Measurements from ENCODE around the gene CPB2.

Gene CPB2

DNA sequence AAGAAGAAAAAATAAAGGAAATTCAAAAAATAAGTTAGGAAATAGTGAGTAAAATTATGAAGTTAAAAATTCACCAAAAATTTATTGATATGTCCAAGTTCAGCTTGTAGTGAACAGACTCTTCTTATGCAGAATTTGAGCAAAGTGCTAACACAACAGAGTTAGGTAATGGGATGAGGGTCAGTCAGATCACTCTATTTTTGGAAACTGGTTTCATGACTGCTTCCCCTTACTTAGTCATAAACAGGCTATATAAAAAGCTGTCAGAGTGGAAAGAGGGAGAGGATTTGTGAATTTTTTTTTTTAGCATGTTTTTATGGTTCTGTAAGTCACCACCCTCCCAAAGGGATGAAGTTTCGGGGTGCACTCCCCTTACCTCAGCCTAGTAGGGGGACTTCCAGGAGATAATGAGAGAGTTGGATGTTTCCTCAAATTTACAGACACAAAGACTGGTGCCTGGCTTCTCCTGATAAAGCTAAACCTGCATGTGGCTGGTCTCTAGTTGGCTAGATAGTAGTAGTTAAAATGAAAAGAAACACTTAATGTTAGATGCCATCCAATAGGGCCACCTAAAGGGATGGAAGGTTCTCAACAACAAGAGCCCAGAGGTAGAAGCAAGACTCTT lies 4.5 kb downstream of the CPB2 start:
- no peak for DNase-seq (ENCODE audit: low read depth in 3 of 3)

- DNase-seq (ENCODE audit: low read depth in 3 of 3) = no peak
Observed at GRCh38 chr13:46097663-46098062, 7.2 kb downstream of the CPB2 start.

- no peak for DNase-seq (ENCODE audit: low read depth in 3 of 3)
Observed at GRCh38 chr13:46097015-46097414, 7.8 kb downstream of the CPB2 start.

DNA sequence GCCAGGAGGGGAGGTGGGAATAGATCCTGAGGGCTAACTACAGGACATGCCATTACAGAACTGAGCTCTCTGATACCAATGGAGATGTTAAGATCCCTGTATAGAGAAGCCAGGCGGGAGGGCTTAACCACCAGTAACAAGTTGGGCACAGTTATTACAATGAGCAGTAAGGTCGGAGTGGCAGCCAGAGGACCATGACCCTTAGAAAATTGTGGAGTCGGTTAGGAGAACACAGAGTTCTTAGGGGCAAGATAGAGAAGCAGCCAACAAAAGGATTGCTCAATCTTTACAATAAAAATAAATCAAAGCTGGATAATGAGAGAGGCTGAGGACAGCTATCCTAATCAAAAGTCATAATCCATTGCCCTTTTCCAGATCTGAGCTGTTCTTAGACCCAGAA lies 10.4 kb downstream of the CPB2 start:
- no peak for DNase-seq (ENCODE audit: low read depth in 3 of 3)

GRCh38 chr13:46088821-46089562 lies 15.8 kb downstream of the CPB2 start:
- no peak for DNase-seq (ENCODE audit: low read depth in 3 of 3)

DNA sequence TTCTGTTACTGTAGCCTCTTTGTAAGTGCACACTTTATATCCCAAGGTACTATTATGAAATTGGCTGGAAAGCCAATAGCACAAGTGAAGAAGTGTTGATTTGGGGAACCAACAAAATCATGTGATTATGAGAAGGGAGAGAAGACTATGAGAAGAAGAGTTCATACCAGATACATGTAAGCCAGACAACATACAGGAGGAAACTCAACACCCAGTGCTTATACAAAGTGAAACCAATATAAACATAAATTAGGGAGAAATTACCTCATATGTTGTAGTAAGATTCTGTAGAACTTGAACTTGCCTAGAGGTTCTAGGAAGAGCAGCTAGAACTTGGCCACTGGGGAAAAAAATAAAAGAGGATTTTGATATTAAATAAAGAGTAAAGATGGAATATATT lies 17.4 kb downstream of the CPB2 start:
- DNase-seq (ENCODE audit: low read depth in 3 of 3) = no peak

DNA sequence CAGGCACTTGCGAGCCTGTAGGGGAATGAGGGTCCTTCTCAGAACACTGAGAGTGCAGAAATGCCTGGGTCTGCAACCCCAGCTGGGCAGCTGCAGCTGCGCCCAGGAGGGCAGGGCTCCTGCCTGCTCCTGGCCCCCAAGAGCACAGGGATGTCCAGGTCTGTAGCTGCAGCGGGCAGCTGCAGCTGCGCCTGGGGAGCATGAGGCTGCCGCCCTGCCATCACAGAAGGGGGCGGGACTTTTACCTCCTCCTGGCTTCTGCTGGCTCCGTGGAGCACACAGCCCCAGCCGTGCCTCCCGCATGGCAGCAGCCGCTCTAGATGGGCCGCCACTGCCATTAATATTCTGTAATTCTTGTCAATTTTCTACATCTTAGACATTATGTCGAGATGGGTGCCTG lies 17.8 kb downstream of the CPB2 start:
- DNase-seq (ENCODE audit: low read depth in 3 of 3) = no peak

DNA sequence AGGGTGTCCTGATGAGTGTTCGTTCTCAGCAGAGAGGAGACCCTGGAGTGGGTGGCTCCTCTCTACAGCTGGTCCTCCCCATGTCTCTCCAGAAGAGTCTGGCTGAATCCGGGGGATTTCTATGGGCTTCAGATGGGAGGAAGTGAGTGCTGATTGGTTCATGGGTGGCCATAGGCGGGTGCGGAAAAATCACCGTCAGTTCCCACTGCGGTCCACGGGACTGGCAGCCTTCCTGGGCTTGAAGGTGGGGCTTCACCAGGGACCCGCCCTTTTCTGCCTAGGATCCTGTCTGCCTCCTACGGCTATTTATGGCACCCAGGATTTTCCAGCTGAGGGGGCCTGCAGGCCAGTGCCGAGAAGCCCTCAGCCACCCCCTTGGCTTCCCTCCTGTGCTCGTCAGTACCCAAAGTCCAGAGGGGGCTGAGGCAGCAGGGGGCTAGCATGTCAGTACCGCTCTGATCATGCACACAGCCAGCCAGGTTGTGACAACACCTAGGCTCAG lies 18.4 kb downstream of the CPB2 start:
- no peak for DNase-seq (ENCODE audit: low read depth in 3 of 3)

DNA sequence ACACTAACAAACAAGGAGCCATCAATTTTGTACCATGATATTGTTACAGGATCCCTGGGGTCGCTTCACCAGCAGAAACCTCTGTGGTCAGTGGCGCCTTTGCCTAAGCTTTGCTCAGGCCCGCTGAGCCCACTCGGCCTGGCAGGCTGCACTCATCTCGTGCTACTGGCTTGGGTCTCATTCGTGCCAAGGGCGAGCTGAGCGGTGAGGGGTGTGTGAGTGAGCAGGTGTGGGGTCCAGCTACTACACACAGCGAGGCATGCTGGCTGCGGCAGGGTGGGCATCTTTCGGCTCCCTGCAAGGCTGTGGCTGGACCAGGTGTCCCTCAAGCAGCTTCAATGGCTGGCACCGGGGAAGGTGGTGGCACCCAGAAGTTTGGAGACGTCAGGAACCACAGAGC lies 19.1 kb downstream of the CPB2 start:
- DNase-seq (ENCODE audit: low read depth in 3 of 3) = no peak

DNA sequence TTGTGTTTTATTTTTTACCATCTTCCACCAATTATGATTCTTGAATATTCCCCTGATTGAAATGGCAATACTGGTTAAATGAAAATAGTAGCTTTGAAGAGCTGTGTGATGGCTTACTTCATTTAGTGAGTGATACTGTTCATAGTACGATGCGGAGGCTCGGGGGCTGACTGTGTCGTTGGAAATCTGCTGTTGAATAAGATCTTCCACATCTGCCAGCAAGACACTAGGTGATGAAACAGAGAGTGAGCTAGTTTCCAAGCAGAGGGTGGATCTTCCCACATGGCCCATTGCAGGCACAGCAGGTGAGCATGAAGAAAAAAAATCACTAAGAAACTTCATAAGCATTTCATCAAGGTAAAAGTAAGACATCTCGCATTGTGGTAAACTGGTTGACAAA lies 22.5 kb downstream of the CPB2 start:
- DNase-seq (ENCODE audit: low read depth in 3 of 3) = no peak

DNA sequence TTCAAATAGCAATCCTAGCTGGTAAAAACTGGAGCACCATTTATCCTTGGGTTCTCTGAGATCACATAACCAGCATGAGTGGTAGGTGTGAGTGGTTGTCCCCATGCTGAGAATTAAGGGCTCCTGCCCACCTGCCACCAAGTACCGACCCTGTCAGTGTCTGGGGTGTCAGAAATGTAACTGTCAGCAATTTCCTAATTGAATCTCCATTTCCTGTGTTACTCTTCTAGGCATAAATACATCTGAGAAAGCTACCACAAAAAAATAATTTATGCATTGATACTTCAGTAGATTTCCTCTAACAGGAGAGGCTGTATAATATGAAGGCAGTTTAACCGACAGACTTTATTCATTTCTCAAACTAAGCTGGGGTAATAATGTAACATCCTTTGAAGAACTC lies 25.1 kb downstream of the CPB2 start:
- no peak for DNase-seq (ENCODE audit: low read depth in 3 of 3)

DNA sequence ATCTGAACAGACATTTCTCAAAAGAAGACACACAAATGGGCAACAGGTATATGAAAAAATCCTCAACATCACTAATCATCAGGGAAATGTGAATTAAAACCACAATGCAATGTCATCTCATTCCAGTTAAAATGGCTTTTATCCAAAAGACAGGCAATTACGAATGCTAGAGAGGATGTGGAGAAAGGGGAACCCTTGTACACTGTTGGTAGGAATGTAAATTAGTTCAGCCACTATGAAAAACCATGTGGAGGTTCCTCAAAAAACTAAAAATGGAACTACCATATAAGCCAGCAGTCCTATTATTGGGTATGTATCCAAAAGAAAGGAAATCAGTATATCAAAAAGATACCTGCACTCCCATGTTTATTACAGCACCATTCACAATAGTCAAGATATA lies 27.6 kb downstream of the CPB2 start:
- no peak for DNase-seq (ENCODE audit: low read depth in 3 of 3)

DNA sequence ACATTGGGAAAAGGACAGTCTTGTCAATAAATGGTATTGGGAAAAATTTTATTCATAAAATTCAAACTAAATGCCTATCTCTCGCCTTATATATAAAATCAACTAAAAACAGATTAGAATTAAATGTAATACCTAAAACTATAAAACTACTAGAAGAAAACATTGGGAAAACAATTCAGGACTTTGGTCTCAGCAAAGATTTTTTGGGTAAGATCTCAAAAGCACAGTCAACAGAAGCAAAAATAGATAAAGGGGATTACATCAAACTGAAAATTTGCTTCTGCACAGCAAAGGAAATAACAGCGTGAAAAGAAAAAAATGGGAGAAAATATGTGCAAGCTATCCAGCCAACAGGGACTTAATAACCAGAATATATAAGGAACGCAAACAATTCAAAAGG lies 28.0 kb downstream of the CPB2 start:
- no peak for DNase-seq (ENCODE audit: low read depth in 3 of 3)

- DNase-seq (ENCODE audit: low read depth in 3 of 3) = no peak
Observed at GRCh38 chr13:46075811-46076210, 29.0 kb downstream of the CPB2 start.

GRCh38 chr13:46071590-46072249 lies 33.1 kb downstream of the CPB2 start:
- DNase-seq (ENCODE audit: low read depth in 3 of 3) = no peak

- no peak for DNase-seq (ENCODE audit: low read depth in 3 of 3)
Observed at GRCh38 chr13:46063292-46063691, 41.5 kb downstream of the CPB2 start.

- DNase-seq (ENCODE audit: low read depth in 3 of 3) = no peak
Observed at GRCh38 chr13:46062185-46062584, 42.6 kb downstream of the CPB2 start.

DNA sequence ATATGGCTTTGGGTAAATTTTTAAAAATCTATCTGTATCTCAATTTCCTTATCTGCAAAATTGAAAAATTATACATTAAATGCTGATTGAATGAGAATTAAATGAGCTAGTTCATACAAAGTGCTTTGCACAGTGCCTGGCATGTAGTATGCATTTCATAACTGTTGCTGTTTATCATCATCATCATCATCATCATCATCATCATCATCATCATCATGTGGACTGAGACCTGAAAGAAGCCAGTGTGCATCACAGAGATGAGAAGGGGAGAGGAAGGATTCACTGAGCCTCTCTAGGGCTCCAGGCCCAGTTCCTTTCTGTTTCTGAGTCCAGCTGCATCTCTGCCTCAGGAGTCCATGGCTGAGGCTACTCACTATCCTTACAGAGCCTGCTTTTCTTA lies 45.4 kb downstream of the CPB2 start:
- no peak for DNase-seq (ENCODE audit: low read depth in 3 of 3)

DNA sequence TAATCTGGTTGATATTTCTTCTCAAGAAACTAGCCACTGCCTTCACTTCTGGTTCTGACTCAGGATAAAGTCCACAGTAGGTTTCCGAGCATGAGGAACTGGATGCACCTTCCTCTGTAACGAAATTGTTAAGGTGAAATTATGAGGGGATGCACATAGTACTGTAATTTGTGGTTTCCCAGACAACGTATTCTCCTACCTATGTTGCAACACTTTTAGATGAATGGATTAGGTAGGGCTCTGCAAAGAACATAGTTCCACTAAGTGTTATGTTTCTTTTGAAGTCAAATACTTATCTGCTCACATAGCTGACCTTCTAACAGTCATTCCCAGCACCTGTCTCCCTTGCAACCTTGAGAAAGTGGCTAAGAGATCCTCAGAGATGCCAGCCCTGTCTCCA lies 46.6 kb downstream of the CPB2 start:
- no peak for DNase-seq (ENCODE audit: low read depth in 3 of 3)

GRCh38 chr13:46057256-46058015 lies 47.4 kb downstream of the CPB2 start:
- DNase-seq (ENCODE audit: low read depth in 3 of 3) = no peak

- DNase-seq (ENCODE audit: low read depth in 3 of 3) = no peak
Observed at GRCh38 chr13:46053162-46054012, 51.4 kb downstream of the CPB2 start.
